ENCODE results near the gene ADGRD1.
"Not testable (repeated sequence)": the region's sequence is repeated elsewhere in the genome, so short reads cannot be mapped to it uniquely, and the experiment has no call there.

The ADGRD1 gene

DNA sequence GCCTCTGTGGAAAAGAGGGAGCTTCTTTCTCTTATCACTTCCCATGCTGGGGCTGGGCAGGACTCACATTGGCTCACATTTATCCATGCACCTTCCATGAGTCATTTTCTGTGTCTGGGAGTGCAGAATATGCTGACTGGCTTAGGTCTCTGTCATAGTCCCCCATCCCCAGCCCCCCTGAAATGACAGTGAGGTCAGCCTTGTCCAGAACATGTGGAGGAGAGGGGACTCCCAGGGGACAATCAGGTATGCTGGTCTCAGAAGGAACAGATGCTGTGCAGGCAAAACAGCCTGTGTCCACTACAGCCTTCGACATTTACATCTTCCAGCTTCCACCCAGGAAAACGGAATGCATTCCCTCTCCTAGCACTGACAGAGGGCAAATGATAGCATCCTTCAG, 35.0 kb downstream of the ADGRD1 start:
- DNase-seq: no peak

DNA sequence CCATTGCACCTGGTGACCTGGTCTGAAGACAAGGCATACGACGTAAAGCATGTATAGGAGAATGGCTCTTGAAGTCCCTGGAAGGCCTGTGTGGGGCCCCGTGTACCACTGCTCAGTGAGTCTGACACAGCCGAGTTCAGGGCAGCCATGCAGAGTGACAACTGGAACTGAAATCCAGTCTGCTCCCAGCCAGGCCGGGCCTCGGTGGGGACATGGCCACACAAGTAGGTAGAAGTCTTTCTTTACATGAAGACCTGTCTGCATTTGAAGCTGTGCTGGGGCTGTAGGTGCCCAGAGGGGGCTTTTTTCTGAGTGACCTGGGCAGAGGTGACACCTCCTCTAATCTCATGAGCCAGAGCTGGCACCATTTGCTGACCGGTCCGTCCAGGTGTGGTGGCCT, 35.7 kb downstream of the ADGRD1 start:
- no peak for DNase-seq

DNA sequence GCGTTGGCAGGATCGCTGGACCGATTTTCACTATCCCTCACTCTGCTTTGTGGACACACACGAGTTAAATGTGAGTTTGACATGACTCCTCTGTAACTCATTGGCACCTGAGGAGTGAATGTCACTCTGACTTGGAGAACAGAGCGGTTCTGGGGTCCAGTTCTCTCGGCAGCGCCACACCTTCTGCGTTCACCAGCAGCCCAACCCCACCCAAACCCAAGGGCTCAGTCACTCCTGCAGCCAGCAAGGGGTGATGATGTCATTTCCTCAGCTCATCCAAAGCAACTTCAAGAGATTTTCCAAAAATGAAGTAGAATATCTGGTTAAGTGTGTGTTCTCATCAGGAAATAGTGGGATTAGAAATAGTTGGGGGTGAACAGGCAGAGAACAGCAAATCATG, 36.3 kb downstream of the ADGRD1 start:
- no peak for DNase-seq

DNA sequence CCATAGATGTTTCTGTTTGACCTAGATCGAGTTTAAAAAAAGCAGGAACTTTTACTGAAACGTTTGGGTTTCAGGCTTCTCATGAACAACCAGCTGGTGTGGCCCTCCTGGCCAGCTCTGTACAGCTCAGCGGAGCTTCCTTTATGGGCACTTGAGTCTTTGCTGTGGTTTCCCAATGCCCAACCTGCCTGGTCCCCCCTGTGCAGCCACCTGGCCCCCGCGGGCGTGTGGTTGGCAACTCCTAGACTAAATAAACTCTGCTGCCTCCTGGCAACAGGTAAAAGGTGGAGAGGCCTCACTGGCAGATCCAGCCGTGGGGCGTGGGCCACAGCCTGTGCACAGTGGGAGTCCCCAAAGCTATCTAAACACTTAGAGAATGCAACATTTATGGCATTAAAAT, 38.7 kb downstream of the ADGRD1 start:
- DNase-seq: no peak

DNA sequence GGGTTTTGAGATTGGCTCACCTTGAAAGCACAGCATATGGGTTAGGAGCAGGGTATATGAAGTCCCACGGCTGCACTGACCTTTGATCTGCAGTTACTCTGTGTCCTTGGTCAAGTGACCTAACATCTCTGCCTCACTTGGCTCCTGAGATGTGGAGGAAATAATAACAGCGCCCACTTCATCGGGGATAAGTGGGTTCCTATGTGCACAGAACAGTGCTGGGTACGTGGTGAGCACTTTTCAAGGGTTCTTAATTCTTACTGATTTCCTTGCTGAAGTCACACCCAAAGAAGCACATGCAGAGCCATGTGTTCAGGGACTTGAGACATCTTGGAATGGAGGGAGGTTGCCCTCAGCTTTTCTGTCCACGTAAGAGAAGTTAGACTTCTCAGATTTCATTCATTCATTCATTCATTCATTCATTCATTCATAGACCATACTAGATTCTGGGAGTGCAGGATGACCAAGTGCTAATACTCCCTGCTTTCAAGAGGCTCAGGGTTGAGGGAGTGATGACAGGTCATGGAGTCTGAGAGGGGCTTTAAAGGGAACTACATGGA, 39.4 kb downstream of the ADGRD1 start:
- DNase-seq: no peak

DNA sequence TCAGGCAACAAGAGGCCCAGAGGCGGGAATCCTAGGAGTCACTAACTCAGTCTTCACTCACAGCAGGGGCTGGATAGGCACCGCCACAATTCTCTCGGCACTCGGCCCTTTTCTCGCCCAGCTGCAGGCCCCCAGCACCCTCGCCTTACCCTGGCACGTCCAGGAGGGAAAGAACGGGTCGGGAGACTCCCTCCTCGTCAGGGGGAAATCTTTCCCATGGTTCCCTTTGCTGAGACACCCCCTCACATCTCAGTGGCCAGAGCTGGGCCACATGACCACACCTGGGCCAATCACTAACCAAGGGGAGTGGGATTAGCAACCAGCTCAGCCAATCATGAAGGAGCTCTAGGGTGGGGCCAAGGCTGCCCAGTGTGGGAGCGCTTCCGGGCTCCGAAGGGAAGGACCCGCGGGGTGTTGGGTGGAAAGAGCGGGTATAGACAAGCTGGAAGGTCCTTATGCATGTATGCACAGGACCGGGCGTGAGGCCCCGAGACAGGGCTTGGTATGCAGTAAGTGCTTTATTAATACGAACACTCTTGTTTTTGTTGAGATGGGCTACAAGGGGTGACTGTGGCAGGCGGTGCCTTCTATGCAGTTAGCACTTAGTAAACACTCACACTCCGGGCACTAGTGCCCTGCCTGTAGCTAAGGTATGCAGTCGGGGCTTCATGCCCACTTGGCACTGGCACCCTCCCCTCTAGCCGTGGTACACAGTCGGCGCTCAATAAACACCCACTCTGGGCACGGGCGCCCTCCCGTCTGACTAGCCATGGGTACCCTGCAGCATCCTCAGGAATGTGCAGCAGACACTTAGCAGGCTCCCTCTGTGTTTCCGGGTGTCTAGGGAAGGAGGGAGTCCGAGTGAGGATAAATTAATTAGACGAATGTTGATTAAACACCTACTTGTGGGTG, 40.3 kb downstream of the ADGRD1 start:
- no peak for DNase-seq

DNA sequence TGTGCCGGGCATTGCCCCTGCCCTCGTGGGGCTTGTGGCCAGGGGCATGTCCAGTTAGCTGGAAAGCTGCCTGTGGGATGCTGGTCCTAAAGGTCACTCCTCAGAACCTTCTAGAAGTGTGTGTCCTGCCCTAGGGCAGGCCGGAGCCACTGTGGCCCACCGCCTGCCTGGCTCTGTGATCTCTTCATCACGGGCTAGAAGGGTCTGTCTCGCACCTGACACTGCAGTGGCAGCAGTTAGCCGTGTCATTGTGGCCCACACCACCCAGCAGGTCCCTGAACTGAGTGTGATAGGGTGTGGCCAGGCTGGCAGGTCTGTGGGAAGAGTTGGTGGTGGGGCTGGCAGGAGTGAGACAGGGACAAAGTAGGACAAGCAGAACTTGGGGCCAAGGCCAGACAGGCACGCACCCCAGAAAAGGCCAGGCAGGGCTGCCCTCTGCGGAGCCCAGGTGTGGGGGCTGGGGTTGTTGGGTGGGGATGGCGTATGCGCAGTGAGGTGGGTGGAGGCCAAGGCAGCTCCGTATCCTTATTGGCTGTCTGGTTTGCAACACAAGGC, 41.2 kb downstream of the ADGRD1 start:
- DNase-seq: no peak

DNA sequence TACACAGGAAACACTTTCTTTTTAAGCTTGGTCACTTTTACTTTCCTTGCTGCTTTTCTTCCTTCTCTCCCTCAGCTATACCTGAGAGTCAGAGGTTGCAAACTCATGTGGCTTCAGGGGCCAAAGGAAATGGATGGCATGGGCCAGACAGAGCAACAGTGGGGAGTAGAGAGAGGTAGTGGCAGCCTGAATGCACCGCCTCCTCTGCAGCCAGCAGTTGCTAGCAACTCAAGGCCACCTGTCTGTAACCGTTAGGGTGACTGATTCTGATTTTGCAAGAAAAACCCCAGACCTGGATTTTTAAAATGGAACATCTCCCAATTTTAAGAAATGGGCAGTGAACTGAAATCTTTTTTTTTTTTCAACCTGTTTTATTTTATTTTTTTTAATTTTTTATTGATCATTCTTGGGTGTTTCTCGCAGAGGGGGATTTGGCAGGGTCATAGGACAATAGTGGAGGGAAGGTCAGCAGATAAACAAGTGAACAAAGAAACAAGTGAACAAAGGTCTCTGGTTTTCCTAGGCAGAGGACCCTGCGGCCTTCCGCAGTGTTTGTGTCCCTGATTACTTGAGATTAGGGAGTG, 41.8 kb downstream of the ADGRD1 start:
- not testable (repeated sequence) for DNase-seq

DNA sequence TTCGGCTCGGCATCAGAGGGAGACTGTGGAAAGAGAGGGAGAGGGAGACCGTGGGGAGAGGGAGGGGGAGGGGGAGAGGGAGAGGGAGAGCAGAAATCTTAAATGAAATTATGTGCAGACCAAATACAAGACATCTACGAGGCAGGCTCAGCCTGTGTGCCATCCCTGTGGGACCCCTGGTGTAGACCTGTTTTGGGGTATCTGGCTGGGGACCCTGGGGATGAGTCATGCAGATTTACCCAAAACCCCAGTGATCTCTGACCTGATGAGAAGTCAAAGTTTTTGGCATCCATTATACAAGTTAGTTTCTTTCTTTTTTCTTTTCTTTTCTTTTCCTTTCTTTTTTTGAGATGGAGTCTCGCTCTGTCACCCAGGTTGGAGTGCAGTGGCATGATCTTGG, 44.4 kb downstream of the ADGRD1 start:
- DNase-seq: no peak

DNA sequence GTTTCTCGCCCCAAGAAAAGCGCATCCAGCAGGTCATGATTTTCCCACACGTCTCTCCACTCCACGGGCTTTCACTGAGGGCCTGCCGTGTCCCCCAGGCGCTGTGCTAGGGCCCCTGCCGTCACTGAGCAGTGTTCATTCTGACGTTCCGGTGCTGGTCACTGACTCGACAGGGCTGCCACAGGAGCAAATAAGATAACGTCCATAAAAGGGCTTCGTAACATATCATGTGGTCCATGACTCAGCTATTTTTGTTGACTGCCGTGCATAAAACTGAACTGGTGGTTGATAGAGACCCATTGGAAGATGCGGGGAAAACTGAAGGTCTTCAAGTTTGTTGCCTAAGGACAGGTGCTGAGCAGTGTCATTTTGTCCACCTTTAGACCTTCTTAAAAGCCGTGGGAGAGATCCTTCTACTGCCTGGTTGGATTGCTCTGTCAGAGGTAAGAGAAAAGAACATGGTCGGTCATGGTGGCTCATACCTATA, 46.3 kb downstream of the ADGRD1 start:
- DNase-seq: no peak

DNA sequence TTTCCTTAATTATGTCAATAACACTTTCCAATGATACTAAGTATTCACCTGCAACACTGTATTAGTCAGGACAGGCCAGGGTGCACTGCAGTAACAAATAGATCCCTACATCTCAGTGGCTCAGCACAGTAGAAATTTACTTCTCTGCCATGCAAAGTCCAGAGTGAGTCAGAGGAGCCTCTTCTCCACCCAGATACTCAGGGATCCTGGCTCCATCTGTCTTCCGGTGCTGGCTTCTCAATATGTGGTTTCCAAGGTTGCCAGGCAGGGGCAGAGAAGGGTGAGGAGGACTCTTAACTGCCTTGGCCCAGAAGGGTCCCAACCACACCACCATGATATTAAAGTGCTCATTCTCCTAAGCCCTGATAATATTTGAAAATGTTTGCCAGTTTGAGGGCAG, 47.8 kb downstream of the ADGRD1 start:
- no peak for DNase-seq

DNA sequence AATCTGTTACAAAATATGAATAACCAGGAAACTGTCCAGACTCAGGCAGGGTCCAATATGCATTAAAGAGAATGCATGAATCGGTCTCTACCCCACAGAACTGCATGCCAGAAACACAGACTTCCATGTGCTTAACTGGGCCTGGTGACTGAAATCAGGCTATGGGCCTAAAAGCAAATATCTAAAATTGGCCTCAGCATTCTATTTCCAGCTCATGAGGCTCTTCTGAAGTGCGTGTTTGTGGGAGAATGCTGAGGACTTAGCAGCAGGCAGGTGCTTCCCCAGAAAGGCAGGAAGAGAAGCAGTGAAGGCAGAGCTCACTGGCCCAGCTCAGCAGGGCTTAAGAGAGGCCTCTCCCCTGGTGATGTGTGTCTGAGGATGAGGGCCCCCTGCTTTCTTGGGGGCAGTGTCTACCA, 48.5 kb downstream of the ADGRD1 start:
- no peak for DNase-seq

DNA sequence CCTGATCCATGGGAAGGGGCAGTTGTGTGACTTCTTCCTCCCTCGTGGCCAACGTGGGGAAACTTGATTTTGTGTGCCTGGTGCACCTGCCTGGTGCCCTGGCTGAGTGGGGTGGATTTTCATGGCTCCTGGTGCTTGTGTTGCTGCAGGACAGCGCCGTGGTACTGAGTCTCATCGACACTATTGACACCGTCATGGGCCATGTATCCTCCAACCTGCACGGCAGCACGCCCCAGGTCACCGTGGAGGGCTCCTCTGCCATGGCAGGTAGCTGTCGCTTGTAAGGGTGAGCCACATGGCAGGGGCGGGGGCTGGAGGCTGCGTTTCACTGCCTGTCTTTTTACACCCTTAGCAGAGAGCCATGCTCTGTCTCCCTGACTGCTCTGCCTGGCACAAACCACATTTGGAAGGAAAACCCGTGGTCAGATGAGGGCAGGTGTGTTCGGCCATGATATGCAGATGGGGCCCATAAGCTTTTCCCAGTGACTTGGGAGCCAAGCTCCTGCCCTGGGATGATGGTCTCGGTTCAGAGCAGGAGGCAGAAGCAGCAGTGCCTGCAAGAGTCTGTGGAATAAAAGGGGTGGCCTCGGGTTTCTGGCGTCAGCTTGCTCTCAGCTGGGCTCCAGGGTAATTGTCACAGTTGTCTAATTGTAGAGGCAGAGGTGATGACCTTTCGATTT, 49.5 kb downstream of the ADGRD1 start:
- no peak for DNase-seq

DNA sequence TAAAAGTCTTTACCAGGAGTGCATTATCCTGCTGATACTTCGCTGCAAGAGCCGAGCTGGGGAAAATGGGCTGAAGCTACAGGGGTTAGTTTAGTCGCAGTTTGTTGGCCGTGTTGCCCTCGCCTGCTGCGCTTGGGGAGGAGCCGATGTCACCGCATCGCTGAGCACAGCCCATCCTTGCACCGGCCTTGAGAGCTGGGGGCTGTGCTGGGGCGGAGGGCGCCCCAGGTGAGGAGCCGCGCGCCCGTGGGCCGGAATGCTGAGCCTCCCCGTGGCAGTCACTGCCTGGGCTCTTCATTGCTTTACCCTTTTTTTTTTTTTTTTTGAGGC, 50.0 kb downstream of the ADGRD1 start:
- DNase-seq: no peak

DNA sequence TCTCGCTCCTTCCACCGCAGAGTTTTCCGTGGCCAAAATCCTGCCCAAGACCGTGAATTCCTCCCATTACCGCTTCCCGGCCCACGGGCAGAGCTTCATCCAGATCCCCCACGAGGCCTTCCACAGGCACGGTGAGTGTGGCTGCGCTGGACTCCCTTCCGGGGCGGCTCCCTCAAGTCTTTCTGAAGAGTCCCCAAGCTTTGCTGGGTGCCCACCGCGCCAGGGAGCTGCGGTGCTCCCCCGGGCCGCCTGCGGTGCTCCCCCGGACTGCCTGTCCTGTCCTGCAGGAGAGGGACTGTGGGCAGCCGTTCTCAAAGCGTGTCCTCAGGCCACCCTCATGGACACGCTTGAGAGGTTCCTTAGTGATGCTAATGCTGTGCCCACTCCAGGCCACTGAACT, 50.5 kb downstream of the ADGRD1 start:
- no peak for DNase-seq

DNA sequence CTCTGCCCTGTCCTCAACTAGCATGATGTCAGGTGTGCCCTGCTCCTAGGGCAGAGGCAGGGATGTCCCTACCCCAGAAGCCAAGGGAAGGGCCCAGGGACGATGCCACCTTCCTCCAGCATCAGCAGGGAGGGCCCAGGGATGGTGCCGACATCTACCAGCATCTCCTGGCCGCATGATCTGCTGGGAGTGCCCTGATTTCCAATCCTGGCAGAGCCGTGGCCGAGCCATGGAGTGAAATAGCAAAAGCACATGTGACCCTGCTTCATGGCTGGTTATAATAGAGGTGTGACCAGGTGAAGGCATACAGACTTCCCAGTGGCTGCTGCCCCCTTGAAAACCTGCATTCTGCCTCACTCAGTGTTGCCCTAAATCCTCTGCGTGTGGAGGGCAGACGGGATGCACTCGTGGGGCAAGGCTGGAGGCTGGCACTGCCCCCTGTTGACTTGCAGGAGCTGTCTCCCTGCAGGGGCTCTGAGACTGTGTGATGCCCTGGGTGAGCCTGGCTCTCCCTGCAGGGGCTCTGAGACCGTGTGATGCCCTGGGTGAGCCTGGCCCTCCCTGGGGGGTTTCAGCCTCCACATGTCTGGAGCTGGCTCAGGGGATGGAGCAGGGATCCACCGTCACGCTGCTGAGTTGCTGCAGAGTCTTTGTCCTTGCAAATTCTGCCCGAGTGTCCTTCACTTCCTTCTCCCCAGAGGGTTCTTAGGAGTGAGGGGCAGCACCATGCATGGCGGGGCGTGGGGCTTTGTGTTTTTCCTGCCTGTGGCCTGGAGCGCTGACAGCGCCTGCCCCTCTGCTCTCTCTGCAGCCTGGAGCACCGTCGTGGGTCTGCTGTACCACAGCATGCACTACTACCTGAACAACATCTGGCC, 51.7 kb downstream of the ADGRD1 start:
- DNase-seq: no peak

DNA sequence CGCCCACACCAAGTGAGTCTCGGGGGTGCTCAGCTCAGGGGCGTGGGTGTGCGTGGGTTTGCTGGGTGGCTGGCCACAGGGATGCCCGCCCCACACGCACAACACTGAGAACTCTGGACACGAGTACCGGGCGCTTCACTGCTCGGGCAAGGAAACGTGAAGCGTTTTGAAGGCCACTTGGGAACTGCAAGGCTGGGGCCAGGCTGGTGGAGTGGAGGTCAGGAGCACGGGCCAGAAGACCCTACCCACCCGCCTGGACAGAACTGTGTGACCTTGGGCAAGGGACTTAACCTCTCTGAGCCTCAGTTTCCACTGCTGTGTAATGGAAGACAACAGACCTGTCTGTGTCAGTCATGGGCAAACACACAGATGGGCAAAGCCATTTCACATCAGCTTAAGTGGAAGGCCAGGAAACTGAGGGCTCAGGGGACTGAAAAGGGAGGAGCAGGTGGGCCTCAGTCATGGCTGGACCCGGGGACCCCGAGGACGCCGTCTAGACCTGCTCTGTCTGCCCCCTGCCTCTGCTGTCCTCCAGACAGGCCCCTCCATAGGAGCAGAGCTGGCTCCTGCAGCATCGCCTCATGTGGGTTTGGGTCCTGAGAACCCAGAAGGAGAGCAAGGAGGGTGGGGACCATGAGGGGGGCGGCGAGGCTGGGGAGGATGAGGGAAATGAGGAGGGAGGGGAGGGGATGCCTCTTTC, 52.5 kb downstream of the ADGRD1 start:
- no peak for DNase-seq

DNA sequence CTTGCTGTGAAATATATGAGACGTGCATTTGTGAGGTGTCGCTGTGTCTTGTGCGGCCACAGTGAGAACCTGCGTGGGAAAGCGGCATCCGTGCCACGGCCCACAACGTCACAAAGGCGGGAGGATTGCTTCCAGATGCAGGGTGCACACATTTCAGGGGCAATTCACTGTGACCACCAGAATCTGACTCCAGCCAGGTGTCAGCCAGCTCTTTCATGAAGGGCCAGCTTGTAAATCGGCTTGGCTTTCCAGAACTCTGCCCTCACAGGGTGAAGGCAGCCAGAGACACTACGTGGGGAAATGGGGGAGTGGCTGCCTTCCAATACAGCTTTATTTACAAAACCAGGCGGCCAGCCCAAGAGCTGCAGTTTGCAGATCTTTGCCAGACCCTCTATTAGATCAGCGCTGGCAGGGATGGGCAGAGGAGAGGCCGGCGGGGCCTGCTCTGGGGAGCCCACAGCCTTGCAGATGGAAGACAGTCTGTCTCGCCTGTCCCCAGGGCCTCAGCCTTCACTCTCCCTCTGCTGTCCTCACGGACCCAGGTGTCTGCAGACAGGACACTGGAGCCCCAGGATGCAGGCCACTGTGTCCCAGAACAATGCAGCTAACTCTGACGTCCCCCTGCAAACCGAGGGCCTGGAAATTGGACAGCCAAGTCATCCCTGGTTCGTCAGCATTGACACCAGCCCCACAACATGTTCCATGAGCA, 53.5 kb downstream of the ADGRD1 start:
- DNase-seq: no peak

DNA sequence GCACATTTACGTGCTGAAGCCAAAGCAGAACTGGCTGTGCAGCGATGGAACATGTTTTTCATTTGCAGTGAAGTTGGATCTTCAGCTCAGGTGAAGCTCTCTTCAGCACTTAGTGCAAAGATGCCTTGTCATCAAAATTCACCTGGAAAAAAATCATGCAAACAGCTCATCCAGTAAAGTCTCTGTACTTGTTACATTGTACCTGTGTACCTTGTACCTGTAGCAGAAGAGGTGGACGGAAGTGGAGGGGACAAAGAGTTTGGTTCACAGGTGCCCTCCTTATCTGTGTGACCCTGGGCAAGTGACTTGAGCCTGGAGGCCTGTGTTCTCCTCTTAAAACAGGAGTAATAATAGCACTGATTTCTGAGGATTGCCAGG, 54.0 kb downstream of the ADGRD1 start:
- DNase-seq: no peak

DNA sequence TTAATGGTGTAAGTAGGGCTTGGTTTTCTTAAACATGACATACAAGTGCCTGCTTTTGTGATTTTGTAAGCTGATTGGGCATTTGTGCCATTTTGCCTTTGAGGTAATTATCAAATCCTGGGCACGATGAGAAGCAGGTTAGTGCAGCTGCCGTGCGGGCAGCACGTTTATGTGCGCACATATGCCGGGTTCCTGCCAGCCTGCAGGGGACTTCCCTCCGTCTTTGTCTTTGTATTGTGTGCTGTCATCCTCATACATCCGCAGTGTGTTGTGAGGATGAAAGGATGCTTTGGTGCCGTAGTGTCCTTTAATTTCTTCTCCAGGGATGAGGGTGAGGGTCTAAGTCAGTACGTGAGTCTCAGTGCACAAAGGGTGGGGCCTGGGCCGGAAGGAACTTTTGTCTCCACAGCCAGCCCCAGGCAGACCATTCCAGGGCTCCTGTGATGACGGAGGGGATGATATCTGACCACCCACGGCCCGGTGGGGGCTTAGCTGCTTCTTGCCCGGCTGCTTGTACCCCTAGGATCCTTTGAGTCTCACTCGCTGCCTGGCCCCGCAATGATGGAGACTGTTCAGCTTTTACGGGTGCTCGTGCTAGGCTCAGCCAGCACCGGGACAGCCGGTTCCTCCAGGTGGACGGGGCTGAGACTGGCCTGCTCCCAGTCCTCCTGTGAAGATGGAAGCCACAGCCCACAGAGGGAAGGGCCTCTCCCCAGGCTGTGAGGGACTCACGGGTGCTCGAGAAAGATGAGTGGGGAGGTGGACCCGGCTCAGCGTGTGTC, 54.6 kb downstream of the ADGRD1 start:
- no peak for DNase-seq
